ENCODE data around the gene HOXB6.

DNA sequence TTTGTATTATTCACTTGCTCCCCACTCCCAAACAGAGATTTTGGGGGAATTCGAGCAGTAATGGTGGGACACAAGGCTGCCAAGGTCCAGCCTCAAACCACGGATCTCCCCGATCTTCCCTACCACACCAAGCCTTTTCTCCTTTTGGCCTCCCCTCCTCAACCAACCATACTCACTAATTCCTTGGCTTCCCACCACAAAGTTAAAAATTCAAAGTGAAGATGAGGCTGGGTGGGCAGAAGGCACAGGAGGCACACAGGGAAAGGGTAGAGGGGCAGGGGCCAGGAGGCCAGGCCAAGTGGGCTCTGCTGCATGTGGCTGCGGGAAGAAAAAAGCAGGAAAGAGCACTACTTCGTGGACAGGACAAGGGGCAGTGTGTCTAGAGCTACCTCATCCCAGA, 41.9 kb downstream of the HOXB6 start:
- TF ChIP-seq, protein P1, sequence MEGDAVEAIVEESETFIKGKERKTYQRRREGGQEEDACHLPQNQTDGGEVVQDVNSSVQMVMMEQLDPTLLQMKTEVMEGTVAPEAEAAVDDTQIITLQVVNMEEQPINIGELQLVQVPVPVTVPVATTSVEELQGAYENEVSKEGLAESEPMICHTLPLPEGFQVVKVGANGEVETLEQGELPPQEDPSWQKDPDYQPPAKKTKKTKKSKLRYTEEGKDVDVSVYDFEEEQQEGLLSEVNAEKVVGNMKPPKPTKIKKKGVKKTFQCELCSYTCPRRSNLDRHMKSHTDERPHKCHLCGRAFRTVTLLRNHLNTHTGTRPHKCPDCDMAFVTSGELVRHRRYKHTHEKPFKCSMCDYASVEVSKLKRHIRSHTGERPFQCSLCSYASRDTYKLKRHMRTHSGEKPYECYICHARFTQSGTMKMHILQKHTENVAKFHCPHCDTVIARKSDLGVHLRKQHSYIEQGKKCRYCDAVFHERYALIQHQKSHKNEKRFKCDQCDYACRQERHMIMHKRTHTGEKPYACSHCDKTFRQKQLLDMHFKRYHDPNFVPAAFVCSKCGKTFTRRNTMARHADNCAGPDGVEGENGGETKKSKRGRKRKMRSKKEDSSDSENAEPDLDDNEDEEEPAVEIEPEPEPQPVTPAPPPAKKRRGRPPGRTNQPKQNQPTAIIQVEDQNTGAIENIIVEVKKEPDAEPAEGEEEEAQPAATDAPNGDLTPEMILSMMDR (IDR thresholded peaks at IDR 0.05) = no peak
- no peak for TF ChIP-seq ZFX (IDR thresholded peaks at IDR 0.05; ENCODE audit: borderline replicate concordance)

Measured in 22Rv1 (cell line).